HG03439 (cell line): Measurements from ENCODE around the gene PIP4P1.

Experiments used
- ATAC-seq: cut with Tn5 transposase; IDR thresholded peaks from one replicate; pipeline ENCODE4 v1.9.1; 2021; ENCODE audit warnings: mild to moderate bottlenecking, moderate library complexity; ENCODE audit not compliant: unreplicated experiment

Gene PIP4P1

DNA sequence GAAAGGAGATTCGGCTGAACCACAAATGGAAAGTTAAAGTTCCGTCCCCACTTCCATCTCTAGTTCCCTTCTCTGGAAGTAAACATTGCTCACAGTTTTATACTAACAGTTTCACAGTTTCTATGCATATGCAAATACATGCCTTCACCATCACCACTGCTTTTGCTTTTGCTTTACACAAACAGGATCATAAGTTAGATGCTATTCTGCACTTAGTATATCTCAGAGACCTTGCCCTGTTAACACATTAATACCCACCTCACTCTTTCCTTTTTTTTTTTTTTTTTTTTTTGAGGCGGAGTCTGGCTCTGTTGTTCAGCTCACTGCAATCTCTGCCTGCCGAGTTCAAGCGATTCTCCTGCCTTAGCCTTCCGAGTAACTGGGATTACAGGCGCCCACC, 48.8 kb downstream of the PIP4P1 start:
- ATAC-seq, result peak; percentile 63

DNA sequence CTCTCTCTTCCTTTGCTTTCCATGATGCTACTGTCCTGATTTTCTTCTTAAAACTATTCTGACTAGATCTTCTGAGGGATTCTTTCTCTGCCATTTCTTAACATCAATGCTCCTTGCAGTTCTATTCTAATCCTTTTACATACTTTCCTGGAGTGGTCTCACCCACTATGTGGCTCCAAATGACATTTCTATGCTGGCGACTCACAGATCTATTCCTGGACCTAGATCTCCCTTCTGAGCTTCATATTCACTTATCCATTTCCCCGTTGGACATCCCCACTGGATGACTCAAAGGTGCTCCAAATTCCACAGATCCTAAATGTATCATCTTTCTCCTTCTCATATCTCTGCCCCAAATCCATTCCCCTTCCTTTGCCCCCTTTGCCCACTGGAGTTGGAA, 52.0 kb downstream of the PIP4P1 start:
- ATAC-seq, result no peak
